Measurements from ENCODE around the gene IRAK3.
"Not testable (repeated sequence)": the region's sequence is repeated elsewhere in the genome, so short reads cannot be mapped to it uniquely, and the experiment has no call there.

Gene IRAK3

DNA sequence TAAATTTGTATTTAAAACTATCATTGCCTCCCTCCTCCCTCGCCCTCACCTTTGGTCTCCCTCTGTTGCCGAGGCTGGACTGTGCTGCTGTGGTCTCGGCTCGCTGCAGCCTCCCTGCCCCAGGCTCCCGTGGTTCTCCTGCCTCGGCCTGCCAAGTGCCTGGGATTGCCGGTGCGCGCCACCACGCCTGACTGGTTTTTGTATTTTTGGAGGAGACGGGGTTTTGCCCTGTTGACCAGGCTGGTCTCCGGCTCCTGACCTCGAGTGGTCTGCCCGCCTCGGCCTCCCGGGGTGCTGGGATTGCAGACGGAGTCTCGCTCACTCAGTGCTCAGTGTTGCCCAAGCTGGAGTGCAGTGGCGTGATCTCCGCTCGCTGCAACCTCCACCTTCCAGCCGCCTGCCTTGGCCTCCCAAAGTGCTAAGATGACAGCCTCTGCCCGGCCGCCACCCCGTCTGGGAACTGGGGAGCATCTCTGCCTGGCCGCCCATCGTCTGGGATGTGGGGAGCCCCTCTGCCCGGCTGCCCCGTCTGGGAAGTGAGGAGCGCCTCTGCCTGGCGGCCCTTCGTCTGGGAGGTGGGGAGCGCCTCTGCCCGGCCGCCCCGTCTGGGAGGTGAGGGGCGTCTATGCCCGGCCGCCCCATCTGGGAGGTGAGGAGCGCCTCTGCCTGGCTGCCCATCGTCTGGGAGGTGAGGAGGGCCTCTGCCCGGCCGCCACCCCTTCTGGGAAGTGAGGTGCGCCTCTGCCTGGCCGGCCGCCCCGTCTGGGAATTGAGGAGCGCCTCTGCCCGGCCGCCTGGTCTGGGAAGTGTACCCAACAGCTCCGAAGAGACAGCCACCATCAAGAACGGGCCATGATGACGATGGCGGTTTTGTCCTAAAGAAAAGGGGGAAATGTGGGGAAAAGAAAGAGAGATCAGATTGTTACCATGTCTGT is 14.4 kb upstream of the IRAK3 start:
- DNase-seq: not testable (repeated sequence)

DNA sequence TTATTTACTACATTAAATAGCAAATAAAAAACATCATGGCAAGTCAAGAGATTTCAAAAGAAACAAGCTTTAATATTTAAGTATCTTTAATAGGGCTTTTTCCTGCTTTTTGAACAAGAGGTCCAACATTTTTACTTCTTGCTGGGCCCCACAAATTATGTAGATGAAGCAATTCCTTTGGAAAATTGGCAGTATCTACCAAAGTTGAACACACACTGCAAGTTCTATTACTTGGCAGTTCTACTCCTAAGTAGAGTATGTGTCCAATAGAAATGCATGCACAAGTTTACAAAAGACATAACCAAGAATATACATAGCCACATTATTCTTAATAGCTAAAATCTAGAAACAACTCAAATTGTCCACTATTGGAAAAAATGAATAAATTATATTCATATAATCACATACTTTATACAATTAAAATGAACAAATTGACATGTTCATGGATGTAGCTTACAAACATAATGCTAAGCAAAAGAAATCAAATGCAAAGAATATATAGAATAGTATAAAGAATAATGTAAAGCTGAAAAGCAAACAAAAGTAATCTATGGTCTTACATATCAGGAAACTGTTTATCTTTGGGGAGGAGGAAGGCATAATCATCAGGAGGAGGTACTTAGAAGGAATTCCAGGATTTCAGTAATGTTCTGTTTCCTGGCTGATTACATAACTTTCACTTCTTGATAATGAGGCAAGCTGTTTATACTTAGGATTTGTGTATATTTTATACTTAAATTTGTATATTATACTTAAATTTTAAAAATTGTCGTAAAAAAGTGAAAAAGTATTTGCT is 12.7 kb upstream of the IRAK3 start:
- DNase-seq: no peak

GRCh38 chr12:66182956-66183355 is 6.1 kb upstream of the IRAK3 start:
- no peak for DNase-seq

DNA sequence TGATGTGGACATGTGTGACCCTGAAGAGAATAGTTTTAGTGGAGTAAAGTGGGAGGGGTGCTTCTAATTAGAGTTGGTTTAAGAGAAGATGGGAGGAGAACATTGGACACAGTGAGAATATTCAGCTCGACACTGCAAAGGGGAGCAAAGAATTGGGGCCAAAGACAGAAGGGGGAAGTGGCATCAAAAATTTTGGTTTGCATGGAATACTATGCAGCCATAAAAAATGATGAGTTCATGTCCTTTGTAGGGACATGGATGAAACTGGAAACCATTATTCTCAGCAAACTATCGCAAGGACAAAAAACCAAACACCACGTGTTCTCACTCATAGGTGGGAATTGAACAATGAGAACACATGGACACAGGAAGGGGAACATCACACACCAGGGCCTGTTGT is 4.2 kb upstream of the IRAK3 start:
- DNase-seq: not testable (repeated sequence)

DNA sequence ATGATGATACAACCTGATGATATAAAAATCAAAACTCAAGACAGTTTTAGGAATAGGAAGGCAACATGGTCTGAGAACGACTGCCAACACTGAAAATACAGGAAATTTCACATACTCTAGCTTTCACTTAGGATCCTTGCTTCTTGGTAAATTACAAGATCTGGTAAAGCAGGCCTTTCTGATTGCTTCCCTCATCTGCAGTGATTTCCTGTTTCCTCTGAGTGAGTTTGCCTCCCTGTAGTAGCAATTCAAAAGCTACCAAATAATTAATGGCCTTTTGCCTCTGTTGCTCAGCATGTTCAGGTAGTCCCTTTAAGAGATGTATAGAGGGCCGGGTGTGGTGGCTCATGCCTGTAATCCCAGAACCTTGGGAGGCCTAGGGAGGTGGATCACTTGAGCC is 2.0 kb upstream of the IRAK3 start:
- DNase-seq: no peak

DNA sequence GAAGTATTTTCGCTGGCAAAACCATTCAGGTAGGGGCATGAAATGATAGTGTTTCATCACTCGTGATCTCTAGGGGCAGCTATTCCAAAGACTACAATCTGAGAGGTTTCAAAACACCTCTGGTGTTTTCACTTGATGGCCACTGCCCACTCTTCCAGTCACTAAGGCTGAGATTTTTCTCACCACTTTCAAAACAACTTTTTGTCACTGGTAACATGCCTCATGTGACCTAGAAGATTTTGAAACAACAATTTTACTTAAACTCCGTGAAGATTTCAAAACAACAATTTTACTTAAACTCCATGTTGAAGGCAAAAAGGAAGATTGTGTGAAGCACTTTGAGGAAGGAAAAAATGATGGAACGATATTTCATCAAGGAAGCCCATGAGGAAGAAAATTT is 1.2 kb upstream of the IRAK3 start:
- DNase-seq: no peak

DNA sequence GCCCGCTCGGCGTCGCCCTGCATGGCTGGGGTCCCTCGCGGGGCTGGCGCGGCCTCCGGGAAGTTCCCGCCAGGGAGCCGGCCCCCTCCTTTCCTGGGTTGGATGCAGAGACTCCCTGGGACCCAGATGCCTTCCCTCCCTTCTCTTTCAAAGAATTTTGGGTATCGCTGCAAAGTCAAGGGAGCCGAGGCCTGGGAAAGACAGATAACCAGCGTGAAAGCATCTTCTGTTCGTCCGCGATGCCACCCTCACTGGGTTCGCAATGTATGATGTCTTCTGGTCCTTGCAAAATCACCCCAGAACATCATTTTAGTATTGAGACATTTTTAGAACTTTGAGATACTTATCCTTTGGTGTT is 451 bp downstream of the IRAK3 start:
- no peak for DNase-seq

- DNase-seq: no peak
Observed at GRCh38 chr12:66189889-66190288, 875 bp downstream of the IRAK3 start.

- DNase-seq: no peak
Observed at GRCh38 chr12:66190519-66191370, 1.7 kb downstream of the IRAK3 start.

DNA sequence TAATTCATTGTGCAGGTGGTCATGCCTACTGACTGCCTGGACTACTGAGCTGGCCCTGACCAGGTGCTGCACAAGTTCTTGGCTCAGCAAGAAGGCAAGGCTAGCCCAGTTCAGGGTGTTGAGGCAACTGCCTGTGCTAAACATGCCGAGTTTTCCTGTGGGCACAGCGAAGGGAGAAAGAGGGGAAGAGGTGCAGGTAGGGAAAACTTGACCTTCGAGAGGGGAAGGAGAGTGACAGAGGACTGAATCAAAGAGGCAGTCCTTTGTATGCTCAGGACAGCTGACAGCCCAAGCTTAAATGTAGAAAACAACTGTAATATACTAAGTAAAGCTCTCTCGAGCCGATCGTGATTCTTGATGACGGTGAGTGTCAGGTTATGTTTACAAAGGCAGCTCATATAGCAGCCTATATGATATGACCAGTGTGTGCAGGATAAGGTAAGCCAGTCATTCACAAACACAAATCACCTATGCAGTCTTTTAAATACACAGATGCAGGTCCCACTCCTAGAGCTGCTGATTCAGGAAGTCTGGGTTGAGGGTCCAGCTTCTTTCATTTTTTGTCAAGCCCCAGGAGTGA is 2.6 kb downstream of the IRAK3 start:
- no peak for DNase-seq

DNA sequence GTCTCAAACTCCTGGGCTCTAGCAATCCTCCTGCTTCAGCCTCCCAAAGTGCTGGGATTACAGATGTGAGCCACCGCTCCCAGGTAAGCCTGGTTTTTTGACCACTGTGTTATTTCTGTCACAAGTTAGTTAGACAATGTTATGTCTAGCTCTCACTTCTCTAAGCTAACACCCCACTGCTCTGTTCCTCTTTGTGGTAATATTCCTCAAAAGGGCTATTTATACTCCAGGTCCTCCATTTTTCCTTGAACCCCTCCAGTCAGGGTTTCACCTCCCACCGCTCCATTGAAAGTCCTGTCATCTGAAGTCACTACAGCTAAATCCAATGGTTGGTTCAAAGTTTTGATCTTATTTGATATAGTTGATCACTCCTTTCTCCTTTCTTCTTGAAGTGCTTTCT is 5.1 kb downstream of the IRAK3 start:
- DNase-seq: no peak

DNA sequence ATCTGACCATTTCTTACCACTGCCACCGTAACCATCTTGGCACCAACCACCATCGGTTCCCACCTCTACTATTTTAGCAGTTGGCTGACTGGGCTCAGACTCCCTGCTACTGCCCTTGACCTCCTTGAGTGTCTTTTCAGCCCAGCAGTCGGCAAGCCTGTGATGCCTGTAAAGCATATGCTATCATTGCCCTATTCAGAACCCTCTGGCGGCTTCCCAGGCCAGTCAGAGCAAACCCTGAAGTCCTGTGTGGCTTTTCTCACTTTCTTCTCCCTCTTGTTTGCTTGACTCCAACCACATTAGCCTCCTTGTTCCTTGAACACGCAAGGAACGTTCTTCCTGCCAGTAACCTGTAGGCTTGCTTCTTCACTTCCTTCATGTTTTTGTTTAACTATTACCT is 6.2 kb downstream of the IRAK3 start:
- DNase-seq: no peak

DNA sequence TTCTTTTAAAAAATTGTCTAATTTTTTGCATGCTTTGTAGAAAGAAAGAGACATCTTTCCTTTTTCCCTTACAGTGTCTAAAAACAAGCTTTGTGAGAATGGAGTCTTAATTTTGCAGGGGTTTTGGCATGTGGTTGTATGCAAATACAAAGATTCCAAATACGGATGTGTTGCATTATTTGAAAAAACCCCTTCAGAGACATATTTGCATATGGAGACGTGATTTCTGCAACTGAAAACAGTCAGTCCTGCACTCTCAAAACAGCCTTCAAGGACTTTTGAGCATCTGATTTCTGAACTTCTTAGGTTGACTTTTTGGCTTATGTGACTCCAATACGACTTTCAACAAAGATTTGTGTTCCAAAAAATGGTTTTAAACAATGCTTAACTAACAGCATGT is 7.8 kb downstream of the IRAK3 start:
- DNase-seq: no peak

DNA sequence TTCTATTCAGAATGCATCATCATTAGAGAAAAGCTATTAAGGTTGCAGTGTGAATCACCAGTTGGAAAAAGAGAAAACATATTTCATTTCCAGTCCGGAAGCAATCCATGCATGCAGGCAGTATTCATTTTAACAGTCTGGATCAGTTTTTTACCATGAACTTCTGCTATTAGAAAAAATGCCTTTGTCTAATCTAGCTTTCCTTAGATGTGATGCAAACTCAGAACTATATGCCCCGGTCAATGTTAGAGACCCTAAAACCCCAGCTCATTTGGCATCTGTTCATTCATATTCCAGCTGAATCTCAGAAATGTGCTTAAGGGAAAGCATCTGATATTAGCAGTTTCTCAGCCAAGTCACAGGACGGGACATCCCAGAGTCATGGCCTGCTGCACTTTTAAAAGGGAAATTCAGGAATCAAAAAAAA is 8.5 kb downstream of the IRAK3 start:
- no peak for DNase-seq

DNA sequence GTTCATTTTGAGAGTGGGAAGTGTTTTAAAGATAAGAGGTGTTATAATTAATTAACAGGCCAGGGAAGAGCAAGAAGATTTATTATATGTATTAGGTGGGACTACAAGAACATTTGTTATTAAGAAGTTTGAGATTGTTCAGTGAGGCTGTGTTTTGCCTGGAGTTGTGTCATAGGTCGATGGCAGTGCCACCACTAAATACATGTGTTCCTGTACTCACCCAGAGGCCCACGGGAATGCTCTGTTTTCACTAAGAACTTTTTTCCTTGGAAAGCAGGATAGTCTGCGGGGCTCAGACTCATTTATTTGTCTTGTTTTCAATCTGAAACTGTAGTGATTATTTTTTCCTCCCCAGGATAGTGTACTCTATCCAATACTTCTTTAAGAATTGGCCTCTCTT is 10.1 kb downstream of the IRAK3 start:
- DNase-seq: no peak

DNA sequence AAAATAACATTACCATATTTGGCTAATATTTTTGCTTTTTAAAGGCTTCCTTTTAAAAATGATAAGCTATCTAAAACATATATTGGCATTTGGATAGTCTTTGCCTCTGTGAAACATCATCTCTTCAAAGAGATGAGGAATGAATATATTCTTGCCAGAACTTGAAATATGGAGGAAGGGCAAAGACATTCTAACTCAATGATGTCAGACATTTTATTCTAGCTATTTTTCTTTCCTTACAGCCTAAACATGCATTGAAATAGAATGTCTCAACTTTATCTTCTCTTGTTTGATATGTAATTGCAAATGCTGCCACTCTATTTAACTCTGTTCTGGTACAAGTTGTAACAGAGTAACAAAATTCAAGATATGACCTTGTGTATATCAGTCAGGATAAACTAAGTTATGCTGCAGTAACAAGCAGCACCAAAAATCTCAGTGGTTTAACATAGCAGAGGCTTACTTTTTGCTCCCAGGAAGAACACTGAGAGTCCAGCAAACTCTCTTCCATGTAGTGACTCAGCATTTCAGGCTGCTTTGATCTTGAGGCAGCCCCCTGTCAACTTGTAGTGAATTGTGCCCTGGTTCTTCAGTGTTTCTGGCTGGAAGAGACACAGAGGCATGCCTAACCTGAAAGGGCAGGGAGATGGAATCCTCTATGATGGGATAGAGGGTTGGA is 11.0 kb downstream of the IRAK3 start:
- DNase-seq: no peak

DNA sequence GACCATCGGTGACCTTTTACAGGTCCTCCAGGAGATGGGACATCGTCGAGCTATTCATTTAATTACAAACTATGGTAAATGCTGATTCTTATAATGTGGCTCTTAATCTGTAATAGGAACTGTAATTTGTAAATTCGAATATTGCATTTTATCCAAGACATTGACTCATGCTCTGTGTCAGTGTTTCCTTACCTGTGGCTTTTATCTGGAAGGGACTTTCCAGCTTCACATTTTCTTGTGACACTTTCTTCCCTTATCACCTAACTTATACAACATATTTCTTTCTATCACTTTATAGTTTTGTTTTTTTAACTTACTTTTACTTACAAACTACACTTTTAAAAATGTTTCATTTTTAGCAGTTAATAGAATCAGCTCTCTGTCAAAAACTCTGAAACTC is 14.8 kb downstream of the IRAK3 start:
- DNase-seq: no peak

- no peak for DNase-seq
Observed at GRCh38 chr12:66206141-66206540, 17.1 kb downstream of the IRAK3 start.

GRCh38 chr12:66210840-66211239 is 21.8 kb downstream of the IRAK3 start:
- no peak for DNase-seq

DNA sequence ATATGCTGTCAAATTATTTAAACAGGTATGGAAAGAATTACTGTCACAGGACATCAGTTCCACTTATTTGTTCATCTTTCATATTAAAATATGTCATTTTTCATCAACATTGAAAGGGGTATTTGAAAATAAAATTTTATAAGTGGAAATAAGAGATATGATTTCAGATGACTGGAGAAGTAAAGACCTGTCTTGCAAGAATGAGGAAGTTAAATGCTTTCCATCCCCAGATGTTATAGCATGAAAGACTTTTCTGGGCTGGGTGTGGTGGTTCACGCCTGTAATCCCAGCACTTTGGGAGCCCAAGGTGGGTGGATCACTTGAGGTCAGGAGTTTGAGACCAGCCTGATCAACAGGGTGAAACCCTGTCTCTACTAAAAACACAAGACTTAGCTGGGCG is 22.6 kb downstream of the IRAK3 start:
- not testable (repeated sequence) for DNase-seq

DNA sequence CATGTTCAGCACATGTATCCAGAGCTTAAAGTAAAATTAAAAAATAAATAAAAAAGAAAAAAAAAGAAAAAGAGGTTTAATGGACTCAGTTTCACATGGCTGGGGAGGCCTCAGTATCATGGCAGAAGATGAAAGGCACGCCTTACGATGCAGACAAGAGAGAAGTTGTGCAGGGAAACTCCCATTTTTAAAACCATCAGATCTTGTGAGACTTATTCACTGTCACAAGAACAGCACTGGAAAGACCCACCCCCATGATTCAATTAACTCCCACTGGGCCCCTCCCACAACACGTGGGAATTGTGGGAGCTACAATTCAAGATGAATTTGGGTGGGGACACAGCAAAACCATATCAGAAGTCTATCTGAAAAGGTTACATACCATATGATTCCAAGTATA is 24.0 kb downstream of the IRAK3 start:
- not testable (repeated sequence) for DNase-seq

- no peak for DNase-seq
Observed at GRCh38 chr12:66217342-66217917, 28.4 kb downstream of the IRAK3 start.

Data from cortex of kidney (tissue), 1 donor.